GM12878 (cell line): ENCODE results near the gene SEC63. TPM values are rescaled to one million over a fixed set of nuclear protein-coding genes. Genes with fewer than 3 reads are reported as not detected.

Source experiments
- ATAC-seq: fragments of 200-7000 bp; cut with Tn5 transposase; 3 replicates; pipeline ENCODE4 v1.9.1; 2020; ENCODE audit warnings: mild to moderate bottlenecking, moderate library complexity
- BruUV-seq: library from RNA; stranded (reverse); fragments of 400-500 nt; replicated peaks from 2 replicates; lab custom pipeline; 2021; lab: Mats Ljungman, UMichigan
- CTCF ChIA-PET: fragments of 300-600 bp; sonication (Branson Sonifier 250); formaldehyde crosslinking; extraction: SDS; loops from one replicate; lab custom pipeline; 2021; ENCODE audit warnings: inconsistent platforms; lab: Yijun Ruan, JAX
- POLR2A ChIA-PET: fragments of 350-600 bp; formaldehyde crosslinking; extraction: SDS; loops from one replicate; lab custom pipeline; 2021; ENCODE audit warnings: inconsistent platforms; lab: Charles Lee
- RAD21 ChIA-PET: fragments of 300-600 bp; sonication (Branson Sonifier 250); formaldehyde crosslinking; loops from one replicate; lab custom pipeline; 2023; ENCODE audit warnings: antibody characterized with exemption; ENCODE audit not compliant: unreplicated experiment; lab: Charles Lee
- SMC1A ChIA-PET: fragments of 300-600 bp; sonication (Branson Sonifier 250); formaldehyde crosslinking; loops from one replicate; lab custom pipeline; 2023; ENCODE audit not compliant: unreplicated experiment, uncharacterized antibody; lab: Charles Lee
- DNase-seq: peaks from one replicate; pipeline ENCODE4 v3.0.0-alpha.2; 2011; ENCODE audit warnings: low read depth, low spot score
- FAIRE-seq: peaks from 3 replicates; lab custom pipeline; 2011; peaks lifted over from hg19 to GRCh38; lab: Jason Lieb, UNC
- H2AFZ ChIP-seq: 2 replicates; pipeline ENCODE4 v1.6.0; 2011; ENCODE audit warnings: low read depth, low read length, control low read depth; ENCODE audit not compliant: control insufficient read depth
- H3K27ac ChIP-seq: 2 replicates; pipeline ENCODE4 v1.5.1; 2011; ENCODE audit warnings: control low read depth; ENCODE audit not compliant: control insufficient read depth, insufficient read depth
- H3K27me3 ChIP-seq, 2 experiments: replicated peaks in 1 of 2; 2 replicates each; pipeline versions ENCODE4 v1.6.0 to v1.6.1; 2011; ENCODE audit warnings: low read length in 1 of 2; ENCODE audit not compliant: control insufficient read depth in 2 of 2, insufficient read depth in 2 of 2
- H3K36me3 ChIP-seq, 2 experiments: 2 replicates each; pipeline ENCODE4 v1.5.1; 2011; ENCODE audit warnings: low read length in 1 of 2; ENCODE audit not compliant: control insufficient read depth in 2 of 2, insufficient read depth in 2 of 2
- H3K4me1 ChIP-seq: 2 replicates; pipeline ENCODE4 v1.6.1; 2011; ENCODE audit warnings: mild to moderate bottlenecking, low read length, moderate library complexity, mixed read lengths; ENCODE audit not compliant: control insufficient read depth, insufficient read depth
- H3K4me2 ChIP-seq: 2 replicates; pipeline ENCODE4 v1.6.0; 2011; ENCODE audit warnings: control low read depth; ENCODE audit not compliant: control insufficient read depth, insufficient read depth
- H3K4me3 ChIP-seq: fragments of 200-600 bp; sonication (generic); 2 replicates; pipeline ENCODE4 v1.5.1; 2016
- H3K79me2 ChIP-seq: 2 replicates; pipeline ENCODE4 v1.6.0; 2011; ENCODE audit warnings: low read length; ENCODE audit not compliant: control insufficient read depth, insufficient read depth
- H3K9ac ChIP-seq: 2 replicates; pipeline ENCODE4 v1.8.0; 2011; ENCODE audit warnings: low read length, control low read depth, mixed read lengths; ENCODE audit not compliant: control insufficient read depth, insufficient read depth
- H3K9me3 ChIP-seq: replicated peaks from 3 replicates; pipeline ENCODE4 v1.5.1; 2011; ENCODE audit warnings: mild to moderate bottlenecking, low read length; ENCODE audit not compliant: control insufficient read depth, insufficient read depth
- H4K20me1 ChIP-seq: 2 replicates; pipeline ENCODE4 v1.6.0; 2011; ENCODE audit not compliant: control insufficient read depth, insufficient read depth
- ATF7 ChIP-seq: fragments of 450-650 bp; IDR thresholded peaks from 2 replicates; pipeline ENCODE4 v1.6.1; 2016; ENCODE audit warnings: low read depth, mild to moderate bottlenecking
- CREB1 ChIP-seq: IDR thresholded peaks from 2 replicates; pipeline ENCODE4 v1.6.1; 2012; ENCODE audit warnings: low read depth, mild to moderate bottlenecking, inconsistent platforms
- ZBED1 ChIP-seq: IDR thresholded peaks from 2 replicates; pipeline ENCODE4 v1.6.1; 2016; ENCODE audit warnings: borderline replicate concordance
- WGBS: methylation state at CpG from one replicate; pipeline ENCODE4 v1.1.6; 2016; ENCODE audit warnings: low lambda C conversion rate; ENCODE audit not compliant: insufficient replicate concordance, insufficient coverage; ENCODE audit errors: missing lambda C conversion rate; 5-methylcytosine and 5-hydroxymethylcytosine counted together
- in situ Hi-C: fragments of 300-500 bp; cut with MboI; formaldehyde crosslinking; loops from 9 replicates; pipeline ENCODE4 v1.14.3; 2018; ENCODE audit warnings: mixed read lengths
- intact Hi-C: fragments of 100-400 bp; cut with micrococcal nuclease; formaldehyde crosslinking; loops from one replicate; pipeline ENCODE4 v1.14.2; 2022; ENCODE audit not compliant: unreplicated experiment
- polyA plus RNA-seq, 11 experiments: library from polyadenylated mRNA; depleted of rRNA in 4 of 11; unstranded in 6 of 11; stranded (reverse) in 5 of 11; fragments of >200 nt; fragmentation: Nextera tagmentation in 4 of 11; fragmentation: Illumina TruSeq in 1 of 11; extraction: Ambion mirVana in 4 of 11; extraction: Trizol in 1 of 11; gene quantifications; 1 replicate in 1 of 11; 2 replicates in 10 of 11; pipeline versions ENCODE4 v1.2.1 to v1.2.3, GENCODE V29; 2011 to 2016; ENCODE audit warnings: inconsistent platforms in 2 of 11, missing spikeins in 2 of 11, low read depth in 1 of 11
- total RNA-seq, 4 experiments: library from RNA; depleted of rRNA in 3 of 4; stranded (reverse); fragments of >200 nt in 3 of 4; fragmentation: Illumina TruSeq in 1 of 4; extraction: Trizol in 1 of 4; gene quantifications; 2 replicates each; pipeline versions ENCODE4 v1.2.1 to v1.2.3, GENCODE V29; 2013 to 2021
- TF ChIP-seq, protein P1 (sequence below): fragments of 450-650 bp; formaldehyde crosslinking; IDR thresholded peaks from 2 replicates; pipeline ENCODE4 v1.4.0; 2020; ENCODE audit warnings: mild to moderate bottlenecking, moderate library complexity

The SEC63 gene
- total and polyA plus RNA-seq, 10 of the 15 experiments (the other 5 are each of a cell fraction or from before 2014, with no cell fraction given) = 10.1 to 87.0 (median 34.3) TPM

GRCh38 chr6:107869871-107870270 lies 88.1 kb downstream of the SEC63 start:
- Histone ChIP-seq H3K36me3 (peaks cover 0 to 4% of the 10 kb centered on the region in 2 experiments; a peak in 3 of 4 replicates), H3K9ac (no peak overlapping the region), H3K27ac (no peak overlapping the region), H3K9me3 (no peaks in the 10 kb centered on the region), H3K4me2 (no peak overlapping the region), H4K20me1 (no peaks in the 10 kb centered on the region), H2AFZ (no peak overlapping the region), H3K4me3 (no peak overlapping the region), H3K79me2 (no peaks in the 10 kb centered on the region)
- intact Hi-C loops = loop anchor here (5.0 to 10.0 kb wide), 2 partner anchors 185 to 193 kb away; no protein-coding TSS in a partner anchor
- DNase-seq (no peak), FAIRE-seq (no peak), ATAC-seq (no peak; the same call in 2 of the 3 replicates)
- WGBS = 0% methylated on average over 1 of the region's 1 CpG
- ChIA-PET RAD21 (interaction anchor here (1.5 kb wide), 1 partner anchor 25 kb away, joined by 3 read pairs; no protein-coding TSS in a partner anchor), CTCF (interaction anchor here (1.7 to 4.6 kb wide), 2 partner anchors 22 to 25 kb away, joined by 9 to 39 read pairs; no protein-coding TSS in a partner anchor), SMC1A (interaction anchor here (1.2 to 2.8 kb wide), 3 partner anchors 21 to 140 kb away, joined by 3 to 9 read pairs (median 3); no protein-coding TSS in a partner anchor)
- in situ Hi-C loops = no loop called here
- TF ChIP-seq, protein P1, sequence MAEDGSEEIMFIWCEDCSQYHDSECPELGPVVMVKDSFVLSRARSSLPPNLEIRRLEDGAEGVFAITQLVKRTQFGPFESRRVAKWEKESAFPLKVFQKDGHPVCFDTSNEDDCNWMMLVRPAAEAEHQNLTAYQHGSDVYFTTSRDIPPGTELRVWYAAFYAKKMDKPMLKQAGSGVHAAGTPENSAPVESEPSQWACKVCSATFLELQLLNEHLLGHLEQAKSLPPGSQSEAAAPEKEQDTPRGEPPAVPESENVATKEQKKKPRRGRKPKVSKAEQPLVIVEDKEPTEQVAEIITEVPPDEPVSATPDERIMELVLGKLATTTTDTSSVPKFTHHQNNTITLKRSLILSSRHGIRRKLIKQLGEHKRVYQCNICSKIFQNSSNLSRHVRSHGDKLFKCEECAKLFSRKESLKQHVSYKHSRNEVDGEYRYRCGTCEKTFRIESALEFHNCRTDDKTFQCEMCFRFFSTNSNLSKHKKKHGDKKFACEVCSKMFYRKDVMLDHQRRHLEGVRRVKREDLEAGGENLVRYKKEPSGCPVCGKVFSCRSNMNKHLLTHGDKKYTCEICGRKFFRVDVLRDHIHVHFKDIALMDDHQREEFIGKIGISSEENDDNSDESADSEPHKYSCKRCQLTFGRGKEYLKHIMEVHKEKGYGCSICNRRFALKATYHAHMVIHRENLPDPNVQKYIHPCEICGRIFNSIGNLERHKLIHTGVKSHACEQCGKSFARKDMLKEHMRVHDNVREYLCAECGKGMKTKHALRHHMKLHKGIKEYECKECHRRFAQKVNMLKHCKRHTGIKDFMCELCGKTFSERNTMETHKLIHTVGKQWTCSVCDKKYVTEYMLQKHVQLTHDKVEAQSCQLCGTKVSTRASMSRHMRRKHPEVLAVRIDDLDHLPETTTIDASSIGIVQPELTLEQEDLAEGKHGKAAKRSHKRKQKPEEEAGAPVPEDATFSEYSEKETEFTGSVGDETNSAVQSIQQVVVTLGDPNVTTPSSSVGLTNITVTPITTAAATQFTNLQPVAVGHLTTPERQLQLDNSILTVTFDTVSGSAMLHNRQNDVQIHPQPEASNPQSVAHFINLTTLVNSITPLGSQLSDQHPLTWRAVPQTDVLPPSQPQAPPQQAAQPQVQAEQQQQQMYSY (CRISPR knock-in tag) = no peak
- TF ChIP-seq CREB1 (no peak), ZBED1 (no peak), ATF7 (no peak)
- TF ChIP-seq, all 136 proteins: peak for 0
- POLR2A ChIA-PET = interaction anchor here (1.0 kb wide), 1 partner anchor 88 kb away, joined by 3 read pairs; the partner anchor contains the start of gene SEC63
- BruUV-seq = no TSS peak
- H3K4me1 ChIP-seq = 0 out of 2 replicates have a peak, but pooled peaks cover 5% of the 10 kb centered on the region
- H3K27me3 ChIP-seq = no peaks in the 10 kb centered on the region
